ENCODE results near the gene IRX2. TPM values are rescaled to one million over a fixed set of nuclear protein-coding genes. Genes with fewer than 3 reads are reported as not detected.

IRX2 gene
- total RNA-seq, 1 donor from 2014 or later: 31.4 TPM

GRCh38 chr5:2767089-2767488 is 15.6 kb upstream of the IRX2 start:
- no peaks in the 10 kb centered on the region for H3K9me3 Mint-ChIP-seq
- peaks cover under 1% of the 10 kb centered on the region for H3K4me1 Mint-ChIP-seq (ENCODE audit: unreplicated experiment)
- no peak for TF ChIP-seq CTCF (conservative IDR thresholded peaks at IDR 0.05)
- no peak for DNase-seq (ENCODE audit: extremely low spot score, unreplicated experiment)
- H3K36me3 Mint-ChIP-seq: no peaks in the 10 kb centered on the region
- no peak overlapping the region for H3K4me3 Mint-ChIP-seq
- peaks cover 7% of the 10 kb centered on the region for H3K27me3 Mint-ChIP-seq
- no peak overlapping the region for H3K27ac Mint-ChIP-seq

GRCh38 chr5:2764581-2764980 is 13.1 kb upstream of the IRX2 start:
- Mint-ChIP-seq H3K4me3 (no peak overlapping the region), H3K9me3 (no peaks in the 10 kb centered on the region), H3K36me3 (no peaks in the 10 kb centered on the region), H3K27me3 (peaks cover 14% of the 10 kb centered on the region), H3K4me1 (ENCODE audit: unreplicated experiment) (peaks cover 4% of the 10 kb centered on the region), H3K27ac (no peak overlapping the region)
- no peak for DNase-seq (ENCODE audit: extremely low spot score, unreplicated experiment)
- TF ChIP-seq CTCF (conservative IDR thresholded peaks at IDR 0.05): no peak

GRCh38 chr5:2763533-2763794 is 12.0 kb upstream of the IRX2 start:
- Mint-ChIP-seq H3K4me1 (ENCODE audit: unreplicated experiment) (peaks cover 4% of the 10 kb centered on the region), H3K4me3 (no peak overlapping the region), H3K36me3 (no peaks in the 10 kb centered on the region), H3K27me3 (peaks cover 14% of the 10 kb centered on the region), H3K27ac (no peak overlapping the region), H3K9me3 (no peaks in the 10 kb centered on the region)
- TF ChIP-seq CTCF (conservative IDR thresholded peaks at IDR 0.05): no peak
- no peak for DNase-seq (ENCODE audit: extremely low spot score, unreplicated experiment)

- TF ChIP-seq CTCF (conservative IDR thresholded peaks at IDR 0.05): no peak
- no peak for DNase-seq (ENCODE audit: extremely low spot score, unreplicated experiment)
- Mint-ChIP-seq H3K9me3 (no peaks in the 10 kb centered on the region), H3K4me1 (ENCODE audit: unreplicated experiment) (peaks cover 7% of the 10 kb centered on the region), H3K36me3 (no peaks in the 10 kb centered on the region), H3K27me3 (peaks cover 16% of the 10 kb centered on the region), H3K27ac (no peak overlapping the region), H3K4me3 (no peak overlapping the region)
Observed at GRCh38 chr5:2762744-2763532, 11.5 kb upstream of the IRX2 start.

- Mint-ChIP-seq H3K4me1 (ENCODE audit: unreplicated experiment) (peaks cover 16% of the 10 kb centered on the region), H3K36me3 (no peaks in the 10 kb centered on the region), H3K9me3 (no peaks in the 10 kb centered on the region), H3K27me3 (peaks cover 25% of the 10 kb centered on the region), H3K27ac (no peak overlapping the region), H3K4me3 (no peak overlapping the region)
- DNase-seq (ENCODE audit: extremely low spot score, unreplicated experiment): no peak
- no peak for TF ChIP-seq CTCF (conservative IDR thresholded peaks at IDR 0.05)
Observed at GRCh38 chr5:2761921-2762488, 10.5 kb upstream of the IRX2 start.
